ENCODE results near the gene SHISA5. TPM values are rescaled to one million over a fixed set of nuclear protein-coding genes. Genes with fewer than 3 reads are reported as not detected.

SHISA5 gene
- total and polyA plus RNA-seq, 2 experiments from 2014 or later, result 146 to 166 TPM

- Histone ChIP-seq H3K9me2 (ENCODE audit: insufficient read depth) (no peaks in the 10 kb centered on the region), H3K27me3 (ENCODE audit: insufficient read depth) (no peaks in the 10 kb centered on the region), H4K20me1 (replicated peaks; ENCODE audit: insufficient read depth) (peaks cover 33% of the 10 kb centered on the region), H3K4me3 (no peak overlapping the region), H3K79me2 (replicated peaks; ENCODE audit: insufficient read depth) (peaks cover 50% of the 10 kb centered on the region), H3K36me3 (ENCODE audit: insufficient read depth) (peaks cover 2% of the 10 kb centered on the region; the same call in 1 of the 2 replicates), H3K27ac (ENCODE audit: low read depth) (no peak overlapping the region), H3K4me1 (ENCODE audit: insufficient read depth) (peaks cover 8% of the 10 kb centered on the region; the same call in 1 of the 2 replicates), H3K4me2 (no peak overlapping the region), H2AFZ (no peak overlapping the region), H3F3A (replicated peaks; ENCODE audit: low read depth) (no peaks in the 10 kb centered on the region; the same call in 1 of the 2 replicates)
- Mint-ChIP-seq H3K9me3 (peaks cover 3% of the 10 kb centered on the region; the same call in 1 of the 3 replicates), H3K27me3 (ENCODE audit: insufficient read depth, low read depth, poor library complexity) (peaks cover 5% of the 10 kb centered on the region), H3K4me3 (no peak overlapping the region), H3K4me1 (peaks cover 27% of the 10 kb centered on the region), H3K27ac (no peak overlapping the region), H3K36me3 (ENCODE audit: low read depth) (peaks cover 58% of the 10 kb centered on the region)
- peak; percentile 14 to 54; a peak in 2 of 4 replicates for TF ChIP-seq CTCF (conservative IDR thresholded peaks at IDR 0.05; ENCODE audit: low read depth in 2 of 2)
- no peak for TF ChIP-seq ETS1 (IDR thresholded peaks at IDR 0.05)
- ATAC-seq (peak; percentile 42), DNase-seq (ENCODE audit: low spot score) (peak; percentile 43)
Measured at GRCh38 chr3:48422272-48422671, 81.7 kb downstream of the SHISA5 start.

GRCh38 chr3:48420561-48420960 lies 83.4 kb downstream of the SHISA5 start:
- ATAC-seq, result no peak
- no peak for TF ChIP-seq EZH2 (IDR thresholded peaks at IDR 0.05; ENCODE audit: low read depth, unreplicated experiment)
- no peak for TF ChIP-seq EZH2phosphoT487 (IDR thresholded peaks at IDR 0.05; ENCODE audit: unreplicated experiment)
- no peak for TF ChIP-seq CREB1 (CRISPR knock-in tag; IDR thresholded peaks at IDR 0.05; ENCODE audit: low read depth)
- TF ChIP-seq ZNF114 (CRISPR knock-in tag; IDR thresholded peaks at IDR 0.05), result no peak
- TF ChIP-seq REST (IDR thresholded peaks at IDR 0.05; ENCODE audit: unreplicated experiment), result no peak
- TF ChIP-seq POLR2AphosphoS5 (IDR thresholded peaks at IDR 0.05; ENCODE audit: low read depth), result no peak
- TF ChIP-seq ZNF331 (CRISPR knock-in tag; IDR thresholded peaks at IDR 0.05; ENCODE audit: low read depth), result no peak
- TF ChIP-seq NANOG (IDR thresholded peaks at IDR 0.05; ENCODE audit: borderline replicate concordance), result no peak
- no peak for TF ChIP-seq JUNB (IDR thresholded peaks at IDR 0.05; ENCODE audit: unreplicated experiment)

More at GRCh38 chr3:48420561-48420960, 83.4 kb downstream of the SHISA5 start:
- H4K20me1 ChIP-seq (replicated peaks; ENCODE audit: insufficient read depth), result peaks cover 24% of the 10 kb centered on the region
- H2AFZ ChIP-seq, result no peak overlapping the region
- peaks cover 8% of the 10 kb centered on the region; the same call in 1 of the 2 replicates for H3K36me3 ChIP-seq (ENCODE audit: insufficient read depth)
- H3K27ac ChIP-seq (ENCODE audit: low read depth), result no peak overlapping the region
- DNase-seq (ENCODE audit: low spot score), result no peak
- no peak overlapping the region for H3K4me2 ChIP-seq
- peaks cover 65% of the 10 kb centered on the region for H3K36me3 Mint-ChIP-seq (ENCODE audit: low read depth)
- H3K27me3 Mint-ChIP-seq (ENCODE audit: insufficient read depth, low read depth, poor library complexity), result peaks cover 7% of the 10 kb centered on the region
- H3K9me3 Mint-ChIP-seq, result no peaks in the 10 kb centered on the region
- peaks cover 13% of the 10 kb centered on the region for H3K4me1 Mint-ChIP-seq
- no peaks in the 10 kb centered on the region for H3K4me1 ChIP-seq (ENCODE audit: insufficient read depth)
- H3K4me3 Mint-ChIP-seq, result no peak overlapping the region
- H3K27ac Mint-ChIP-seq, result no peak overlapping the region
- no peak overlapping the region for H3K4me3 ChIP-seq
- peaks cover 33% of the 10 kb centered on the region for H3K79me2 ChIP-seq (replicated peaks; ENCODE audit: insufficient read depth)
- H3F3A ChIP-seq (replicated peaks; ENCODE audit: low read depth), result no peaks in the 10 kb centered on the region; the same call in 1 of the 2 replicates
- no peaks in the 10 kb centered on the region for H3K27me3 ChIP-seq (ENCODE audit: insufficient read depth)
- no peaks in the 10 kb centered on the region for H3K9me2 ChIP-seq (ENCODE audit: insufficient read depth)

All from GM23338 (cell line).